IPS-11a (cell line): ENCODE measurements around the gene CARMIL1.

Source experiments
- H3K4me3 ChIP-seq: one replicate; pipeline ENCODE4 v1.5.1; 2013; ENCODE audit warnings: low read depth, low read length, control low read depth

Gene CARMIL1

DNA sequence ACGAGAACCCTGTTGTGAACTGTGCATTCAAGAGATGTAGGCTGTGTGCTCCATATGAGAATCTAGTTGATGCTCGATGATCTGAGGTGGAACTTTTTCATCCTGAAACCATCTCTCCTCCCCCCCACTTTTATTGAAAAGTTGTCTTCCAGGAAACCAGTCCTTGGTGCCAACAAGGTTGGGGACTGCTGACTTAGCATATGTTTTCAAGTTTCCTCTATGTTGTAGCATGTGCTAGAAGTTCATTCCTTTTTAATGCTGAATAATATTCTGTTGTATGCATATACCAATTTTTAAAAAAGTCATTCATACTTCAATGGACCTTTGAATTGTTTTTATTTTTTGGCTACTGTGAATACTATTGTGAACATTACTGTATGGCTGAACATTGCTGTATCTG, 27.2 kb downstream of the CARMIL1 start:
- no peak overlapping the region for H3K4me3 ChIP-seq

DNA sequence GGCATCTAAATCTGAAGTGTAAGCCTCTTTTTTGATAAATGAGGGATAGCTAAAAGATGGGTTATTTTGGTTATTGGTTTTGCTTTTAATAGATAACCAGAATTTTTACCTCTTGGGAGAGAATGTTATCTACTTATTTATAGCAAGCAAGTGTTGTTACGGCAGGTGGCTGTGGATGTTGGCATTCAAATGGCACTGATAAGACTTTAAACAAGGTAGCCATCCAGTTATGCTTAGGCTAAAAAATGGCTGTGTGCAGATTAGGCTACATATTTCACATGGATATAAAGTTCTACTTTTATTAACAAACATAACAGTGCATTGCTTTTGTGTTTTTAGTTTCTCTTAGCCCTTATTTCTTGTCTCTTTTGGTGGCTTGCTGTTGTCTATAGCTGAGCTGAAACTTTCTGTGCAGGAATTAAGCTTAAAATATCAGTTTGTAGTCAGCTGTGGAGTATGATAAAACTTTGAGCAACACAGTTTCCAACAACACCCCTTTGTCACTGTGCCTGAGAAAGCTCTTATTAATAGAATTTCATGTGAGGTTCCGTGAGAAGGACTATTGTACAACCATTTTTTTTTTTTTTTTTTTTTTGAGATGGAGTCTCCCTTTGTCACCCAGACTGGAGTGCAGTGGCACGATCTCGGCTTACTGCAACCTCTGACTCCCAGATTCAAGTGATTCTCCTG, 28.8 kb downstream of the CARMIL1 start:
- no peak overlapping the region for H3K4me3 ChIP-seq

DNA sequence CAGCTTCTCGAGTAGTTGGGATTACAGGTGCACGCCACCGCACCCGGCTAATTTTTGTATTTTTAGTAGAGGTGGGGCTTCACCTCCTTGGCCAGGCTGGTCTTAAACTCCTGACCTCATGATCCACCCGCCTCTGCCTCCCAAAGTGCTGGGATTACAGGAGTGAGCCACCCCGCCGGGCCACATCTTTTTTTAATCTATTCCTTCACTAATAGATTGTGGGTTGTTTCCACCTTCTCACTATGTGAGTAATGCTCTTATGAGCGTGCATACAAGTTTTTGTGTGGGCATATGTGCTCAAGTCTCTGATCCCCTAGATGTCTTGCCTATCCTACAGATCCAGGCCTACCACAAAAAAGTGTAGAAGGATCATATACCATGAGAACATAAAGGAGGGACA, 30.7 kb downstream of the CARMIL1 start:
- no peak overlapping the region for H3K4me3 ChIP-seq

DNA sequence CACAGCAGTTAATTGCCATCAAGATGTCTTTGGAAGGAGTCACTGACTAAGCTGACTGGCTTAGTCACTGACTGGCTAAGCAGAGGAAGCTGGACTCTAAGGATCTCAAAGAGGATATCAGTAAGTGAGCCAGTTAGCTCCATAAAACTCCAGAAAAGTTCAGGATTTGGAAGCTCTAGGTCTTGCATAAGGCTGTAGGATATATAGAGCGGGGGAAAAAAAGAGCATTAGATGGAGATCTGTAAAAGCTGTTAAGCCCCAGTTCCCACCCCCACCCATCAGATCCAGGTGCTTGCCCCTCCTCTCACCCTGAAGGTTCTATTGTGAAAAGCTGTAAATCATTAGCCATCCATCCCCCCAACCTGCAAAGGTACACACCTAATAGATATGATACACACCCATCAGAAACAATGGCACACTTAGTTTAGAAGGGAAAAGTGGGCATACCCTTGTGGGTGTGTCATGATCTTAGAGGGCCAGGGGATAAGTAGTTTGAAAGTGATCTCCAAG, 32.2 kb downstream of the CARMIL1 start:
- H3K4me3 ChIP-seq: no peak overlapping the region

DNA sequence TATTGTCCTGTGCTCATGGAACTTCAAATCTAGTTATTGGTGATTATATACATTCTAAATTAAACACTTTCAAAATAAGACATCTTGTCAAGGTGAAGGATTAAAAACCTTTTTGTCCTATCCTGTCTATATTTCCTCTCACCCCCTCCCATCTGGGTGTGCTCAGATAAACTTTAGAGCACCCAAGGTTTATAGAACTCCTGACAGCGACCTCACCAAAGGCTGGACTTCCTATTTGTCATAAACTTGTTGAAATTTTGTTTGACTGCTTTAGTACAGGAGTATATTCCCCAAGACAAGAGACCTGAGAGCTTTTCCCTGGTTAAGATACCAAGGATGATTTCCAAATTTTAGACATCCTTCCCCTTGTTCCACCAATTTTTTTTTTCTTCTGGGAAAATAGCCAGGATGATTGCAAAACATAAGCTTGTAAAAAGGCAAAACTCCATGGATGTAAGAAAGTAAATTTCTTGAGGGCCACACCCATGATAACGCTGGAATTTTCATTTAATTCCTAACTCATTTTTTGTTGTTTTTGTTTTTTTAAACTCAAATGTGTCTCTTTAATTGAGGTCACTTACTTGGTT, 33.0 kb downstream of the CARMIL1 start:
- no peak overlapping the region for H3K4me3 ChIP-seq

DNA sequence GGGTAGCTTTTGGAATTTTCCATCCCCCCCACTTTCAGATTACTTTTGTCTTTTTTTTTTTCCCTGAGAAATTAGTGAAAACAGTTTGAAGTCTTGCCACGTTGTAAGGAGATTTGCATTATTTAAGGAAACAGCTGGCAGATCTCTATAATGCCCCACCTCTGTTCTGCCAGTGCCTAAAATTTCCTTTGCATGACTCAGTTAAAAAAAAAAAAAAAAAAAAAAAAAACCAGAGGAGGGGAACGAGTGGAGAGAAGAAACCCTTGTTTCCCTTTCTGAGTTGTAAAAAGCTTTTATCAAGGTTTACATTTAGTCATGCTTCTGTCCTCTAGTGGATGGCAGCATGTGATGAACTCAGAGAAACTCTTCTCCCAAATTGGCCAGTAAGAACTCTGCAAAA, 33.5 kb downstream of the CARMIL1 start:
- no peak overlapping the region for H3K4me3 ChIP-seq

DNA sequence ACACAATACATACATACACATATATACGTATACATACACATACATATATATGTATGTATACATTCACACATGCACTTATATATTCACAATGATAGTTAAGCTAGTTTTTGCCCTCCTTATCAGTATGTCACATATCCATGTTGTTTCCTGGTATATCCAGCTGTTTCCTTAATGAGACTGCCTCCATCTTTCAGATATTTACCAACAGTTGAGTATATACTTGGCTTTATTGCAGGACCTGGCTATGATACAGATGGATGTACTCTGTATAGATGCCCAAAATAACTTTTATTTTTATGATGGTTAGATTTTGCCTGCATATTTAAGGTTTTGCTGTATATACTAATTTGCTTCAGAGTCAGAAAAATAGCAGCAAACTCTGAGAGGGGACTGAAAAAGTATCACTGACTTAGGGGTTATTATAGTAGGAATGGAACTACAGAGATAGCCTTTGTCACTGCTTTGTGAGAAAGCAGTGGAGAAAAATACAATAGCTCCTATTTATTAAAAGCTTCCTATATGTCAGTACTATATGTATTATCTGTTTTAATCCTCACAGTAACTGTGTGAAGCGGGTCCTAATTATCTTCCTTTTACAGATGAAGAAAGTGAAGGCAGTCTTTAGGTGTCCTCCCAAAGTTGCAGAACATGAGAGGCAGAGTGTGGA, 35.5 kb downstream of the CARMIL1 start:
- no peak overlapping the region for H3K4me3 ChIP-seq

DNA sequence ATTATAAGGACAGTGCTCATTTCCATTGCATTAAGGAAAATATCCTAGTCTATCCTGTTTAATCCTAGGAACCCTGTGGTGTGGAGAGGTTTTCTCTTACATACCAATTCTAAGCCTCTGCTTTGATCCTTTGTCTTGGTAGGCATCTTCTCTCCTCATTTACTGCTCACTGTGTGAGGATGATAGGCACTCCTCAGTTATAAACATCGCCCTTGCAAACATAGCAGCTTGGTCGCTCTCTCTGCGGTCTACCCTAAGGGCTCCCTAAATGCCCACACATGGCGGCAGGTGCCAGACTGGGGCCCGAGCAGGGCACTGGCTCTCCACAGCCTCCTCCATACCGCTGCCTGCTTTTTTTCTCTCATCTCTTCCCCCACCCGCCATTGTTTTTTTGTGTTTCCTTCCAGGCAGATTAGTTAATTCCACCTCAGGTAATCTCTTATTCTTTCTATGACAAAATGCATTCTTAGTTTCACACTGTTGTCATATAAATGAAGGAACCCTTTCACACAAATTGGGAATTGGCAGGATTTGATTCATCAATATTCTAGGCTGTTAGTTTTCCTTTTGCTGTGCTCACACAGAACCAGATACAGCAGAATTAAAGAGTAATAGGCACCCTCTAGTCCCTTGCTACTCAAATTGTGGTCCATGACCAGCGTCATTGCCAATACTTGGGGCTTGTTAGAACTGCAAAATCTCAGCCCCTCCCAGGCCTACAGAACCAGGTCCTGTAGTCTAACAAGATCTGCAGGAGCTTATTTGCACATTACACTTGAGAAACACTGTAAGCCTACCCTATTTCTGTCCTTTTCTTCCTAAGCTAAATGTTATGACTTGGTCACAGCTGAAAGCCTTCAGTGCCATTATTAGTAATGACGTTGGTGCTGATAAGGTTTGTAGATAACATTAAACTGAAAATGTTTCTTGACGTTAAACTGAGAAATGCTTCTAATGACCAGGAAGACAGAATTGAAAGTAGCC, 36.3 kb downstream of the CARMIL1 start:
- H3K4me3 ChIP-seq: no peak overlapping the region

DNA sequence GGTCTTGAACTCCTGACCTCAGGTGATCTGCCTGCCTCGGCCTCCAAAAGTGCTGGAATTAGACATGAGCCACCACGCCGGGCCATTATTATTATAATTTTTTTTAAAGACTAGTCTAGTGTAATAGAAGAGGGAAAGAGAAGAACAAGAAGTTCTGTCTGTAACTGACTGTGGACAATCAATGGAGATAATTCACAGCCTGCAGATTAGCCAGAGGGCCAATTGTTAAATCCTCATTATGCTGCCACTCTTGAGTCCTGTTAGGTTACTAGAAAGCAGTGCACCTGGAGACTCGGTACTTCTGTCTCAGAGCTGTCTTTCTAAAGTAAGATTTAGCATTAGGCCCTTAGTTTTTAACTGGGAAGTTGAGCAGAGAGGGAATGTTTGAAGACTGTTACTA, 37.5 kb downstream of the CARMIL1 start:
- no peak overlapping the region for H3K4me3 ChIP-seq

DNA sequence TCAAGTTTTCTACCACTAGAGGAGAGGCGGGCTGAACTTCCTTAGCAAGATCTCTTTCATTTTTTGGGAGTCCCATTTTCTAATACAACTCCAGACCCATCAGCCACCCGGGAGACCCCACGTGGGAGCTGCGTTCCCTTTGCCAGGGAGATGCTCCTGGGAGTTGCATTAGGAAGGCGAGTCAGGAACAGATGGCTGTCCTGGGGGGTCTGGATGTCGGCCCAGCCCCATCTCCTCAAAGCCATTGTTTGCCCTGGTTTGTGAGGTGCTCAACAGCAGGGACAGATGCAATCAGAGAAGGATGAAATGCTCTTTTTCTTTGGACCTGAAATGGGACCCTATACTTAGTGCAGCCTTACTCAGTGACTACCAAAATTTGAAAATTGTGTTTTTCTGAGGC, 39.4 kb downstream of the CARMIL1 start:
- H3K4me3 ChIP-seq: no peak overlapping the region

DNA sequence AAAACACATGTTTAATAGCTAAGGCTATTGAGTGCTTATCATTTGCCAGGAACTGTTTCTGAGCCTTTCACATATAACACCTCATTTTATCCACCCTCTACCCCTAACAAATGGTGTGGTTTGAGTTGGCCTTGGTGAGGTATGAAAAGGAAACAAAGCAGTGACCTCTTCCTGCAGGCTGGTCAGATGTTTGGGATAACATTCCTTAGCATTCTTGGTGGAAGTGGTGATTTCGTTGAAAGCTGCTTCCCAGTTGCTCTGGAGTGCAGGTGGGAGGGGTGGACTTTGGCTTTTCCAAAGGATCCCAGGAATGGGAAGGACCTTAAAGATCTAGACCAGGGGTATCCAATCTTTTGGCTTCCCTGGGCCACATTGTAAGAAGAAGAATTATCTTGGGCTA, 41.3 kb downstream of the CARMIL1 start:
- no peak overlapping the region for H3K4me3 ChIP-seq

DNA sequence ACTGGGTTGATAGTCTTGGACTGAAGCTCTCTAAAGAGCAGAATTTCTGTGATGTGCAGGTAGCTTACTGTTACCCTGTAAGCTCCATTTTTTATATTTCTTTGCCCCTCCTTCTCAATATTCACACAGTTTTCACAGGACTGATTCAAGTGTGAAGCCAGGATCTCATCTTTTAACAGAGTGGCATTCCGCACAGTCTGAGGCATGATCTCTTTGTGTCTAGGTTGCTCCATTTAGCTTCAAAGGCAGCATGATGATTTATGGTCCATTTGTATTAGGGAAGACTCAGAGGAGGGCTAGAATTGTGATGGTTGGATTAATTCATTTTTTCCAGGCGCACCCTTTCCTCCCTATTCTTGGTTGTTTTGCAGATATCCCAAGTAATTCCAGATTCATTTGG, 43.5 kb downstream of the CARMIL1 start:
- H3K4me3 ChIP-seq: no peak overlapping the region

DNA sequence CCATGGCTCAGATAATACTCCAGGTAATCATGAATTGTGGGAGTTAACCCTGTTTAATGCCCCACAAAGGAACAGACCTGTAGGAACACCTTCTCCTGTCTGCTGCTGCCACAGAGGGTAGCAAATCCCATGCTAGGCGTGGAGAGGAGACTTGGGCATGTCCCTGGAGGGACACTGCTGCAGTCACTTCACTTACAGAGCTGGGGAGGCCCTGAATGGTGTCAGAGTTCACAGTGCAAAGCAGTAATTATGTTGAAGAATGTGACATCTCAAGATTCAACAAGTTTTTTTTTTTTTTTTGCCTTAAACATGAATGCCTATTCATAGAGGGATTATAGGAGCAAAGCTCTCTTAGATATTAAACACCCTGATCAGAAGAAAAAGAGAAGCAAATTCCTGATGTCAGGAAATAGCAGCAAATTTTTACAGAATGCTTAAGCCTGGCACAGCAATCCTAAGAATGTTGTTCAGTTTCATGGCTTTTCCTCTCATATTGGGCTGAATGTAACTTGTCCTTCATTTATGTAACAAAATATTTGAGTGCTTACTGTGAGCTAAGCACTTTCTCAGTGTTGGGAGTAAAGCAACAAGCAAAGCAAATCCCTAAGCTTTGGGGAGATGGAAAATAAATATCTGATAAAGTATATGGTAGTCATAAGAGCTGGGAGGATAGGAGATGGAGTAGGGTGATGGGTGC, 45.0 kb downstream of the CARMIL1 start:
- H3K4me3 ChIP-seq: no peak overlapping the region

DNA sequence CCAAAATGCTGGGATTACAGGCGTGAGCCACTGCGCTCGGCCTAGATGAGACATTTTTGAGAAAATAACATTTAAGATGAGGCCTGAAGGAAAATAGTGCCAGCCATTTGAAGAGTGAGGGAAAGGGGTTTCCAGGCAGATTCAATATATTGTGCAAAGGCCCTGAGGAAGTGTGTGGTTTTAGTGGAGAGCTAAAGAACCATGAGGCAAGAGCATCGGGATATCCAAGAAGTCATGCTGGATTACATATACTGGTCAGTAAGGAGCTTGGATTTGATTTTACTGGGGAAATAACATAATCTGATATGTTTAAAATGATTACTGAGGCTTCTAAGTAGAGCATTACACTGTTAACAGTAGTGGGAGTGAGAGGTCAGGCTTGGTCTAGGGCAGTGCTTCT, 47.0 kb downstream of the CARMIL1 start:
- no peak overlapping the region for H3K4me3 ChIP-seq

DNA sequence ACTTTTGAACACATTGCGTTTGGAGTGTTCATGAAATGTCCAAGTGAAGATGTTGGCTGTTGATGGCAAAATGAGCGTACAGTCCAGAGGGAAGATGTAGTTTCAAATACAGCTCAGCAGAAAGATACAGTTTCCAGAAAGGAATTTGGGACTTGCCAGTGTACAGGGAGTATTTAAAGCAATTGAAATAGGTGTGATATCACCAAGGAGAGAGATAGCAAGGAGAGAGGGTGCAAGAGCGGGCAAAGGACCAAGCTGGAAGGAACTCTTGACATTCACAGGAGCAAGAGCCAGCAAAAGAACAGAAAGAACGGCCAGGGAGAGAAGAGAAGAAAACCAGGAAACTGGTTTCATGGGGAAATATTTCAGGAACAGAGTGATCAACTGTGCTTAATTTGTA, 47.8 kb downstream of the CARMIL1 start:
- no peak overlapping the region for H3K4me3 ChIP-seq

DNA sequence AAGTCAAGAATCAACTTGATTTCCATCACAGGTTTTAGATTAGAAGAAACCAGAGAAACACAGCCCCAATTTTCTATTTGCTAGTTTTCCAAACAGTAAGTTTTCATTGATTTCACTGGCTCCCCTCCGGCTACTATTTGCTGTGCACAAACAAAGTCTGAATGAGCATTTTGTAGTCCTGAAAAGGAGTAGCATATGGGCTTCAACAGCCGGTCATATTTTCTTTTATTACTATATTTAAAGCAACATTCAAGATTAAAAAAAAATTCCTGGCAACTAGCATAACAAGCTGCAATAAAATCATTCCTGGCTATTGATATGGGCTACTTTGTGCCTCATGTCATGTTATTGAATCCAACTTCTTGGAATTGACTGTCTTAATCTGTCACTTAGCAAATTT, 48.3 kb downstream of the CARMIL1 start:
- H3K4me3 ChIP-seq: no peak overlapping the region

DNA sequence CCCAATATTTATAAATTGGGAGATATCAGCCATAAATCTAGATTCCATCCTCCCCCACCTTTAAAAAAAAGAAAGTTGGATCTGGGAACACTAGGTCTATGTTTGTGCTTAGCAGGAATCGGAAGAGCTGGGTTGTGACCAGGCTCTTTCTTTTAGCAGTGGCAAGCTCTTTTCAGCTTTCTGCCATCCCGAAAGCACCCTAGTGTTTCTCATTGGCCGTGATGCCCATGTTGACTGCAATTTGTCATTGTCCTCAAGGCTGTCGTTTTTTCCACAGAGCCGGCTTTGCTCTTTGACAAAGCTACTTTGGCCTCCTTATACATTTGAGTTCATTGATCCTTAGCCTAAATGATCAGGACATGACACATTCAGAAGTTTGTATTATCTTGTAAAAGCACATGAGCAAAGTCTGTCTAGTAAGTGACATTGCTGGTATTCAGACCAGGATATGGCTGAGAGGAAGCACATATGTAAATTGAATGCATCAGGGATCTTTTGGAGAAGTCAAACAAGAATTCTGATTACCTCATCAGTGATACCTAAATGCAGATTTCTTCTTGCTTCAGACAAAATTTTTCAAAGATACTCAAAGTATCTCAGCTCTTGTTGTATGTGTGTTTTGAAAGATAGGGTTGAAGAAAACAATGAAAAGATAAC, 50.1 kb downstream of the CARMIL1 start:
- no peak overlapping the region for H3K4me3 ChIP-seq

DNA sequence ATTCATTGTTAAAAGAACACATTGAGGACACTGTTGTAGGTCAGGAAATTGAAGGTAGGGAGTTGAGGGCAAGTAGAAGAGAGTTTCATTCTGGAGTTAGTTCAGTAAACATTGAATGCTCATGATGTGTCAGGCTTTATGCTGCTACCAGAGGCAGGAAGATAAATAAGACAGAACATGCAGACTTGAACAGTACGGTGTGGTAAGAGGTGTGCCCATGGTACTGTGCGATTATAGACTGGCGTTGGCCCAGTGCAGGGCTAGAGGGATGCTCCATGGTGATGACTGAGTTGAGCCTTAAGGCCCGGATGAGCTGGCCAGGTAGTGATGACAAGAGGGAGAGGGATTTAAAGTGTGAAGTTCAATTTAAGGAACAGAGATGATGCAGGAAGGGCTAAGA, 50.8 kb downstream of the CARMIL1 start:
- H3K4me3 ChIP-seq: no peak overlapping the region

DNA sequence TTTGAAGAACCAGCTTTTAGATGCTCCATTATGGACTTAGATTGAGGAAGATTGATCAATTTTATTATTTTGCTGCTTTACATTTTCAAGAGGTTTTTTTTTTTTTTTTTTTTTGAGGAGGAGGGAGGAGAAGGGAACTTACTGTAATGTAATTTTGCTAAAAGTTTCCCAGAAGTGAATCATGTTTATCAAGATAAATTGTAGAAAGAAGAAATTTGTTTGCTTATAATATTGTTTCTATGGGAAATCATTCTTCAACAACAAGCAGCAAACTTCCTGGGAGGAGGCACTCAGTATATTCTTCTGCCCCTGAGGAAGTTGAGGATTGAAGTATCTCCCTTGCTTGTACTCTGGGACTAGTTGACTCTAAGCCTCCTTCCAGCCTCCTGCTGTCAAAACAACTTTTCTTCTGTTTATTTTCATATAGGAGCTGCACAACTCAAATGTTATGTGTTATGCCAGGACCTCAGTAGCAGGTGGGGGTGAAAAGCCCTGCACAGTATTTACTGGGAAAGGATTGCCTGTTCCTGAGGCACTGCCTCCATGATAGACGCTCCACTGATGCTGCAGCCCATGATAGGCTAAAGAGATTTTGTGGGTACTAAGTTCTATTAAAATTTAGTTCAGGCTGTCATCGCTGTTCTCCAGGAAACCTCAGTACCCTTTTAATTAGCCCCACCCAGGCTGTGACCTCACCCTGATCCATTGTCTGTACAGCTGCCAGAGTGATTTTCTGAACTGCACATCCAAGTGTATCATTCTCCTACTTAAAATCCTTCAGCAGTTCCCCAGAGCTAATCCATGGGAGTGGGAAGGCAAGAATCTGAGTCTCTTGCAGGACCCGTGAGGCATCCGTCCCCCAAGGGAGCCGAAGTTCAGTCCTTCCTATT, 51.9 kb downstream of the CARMIL1 start:
- H3K4me3 ChIP-seq: no peak overlapping the region
